B cell (primary cell): ENCODE data around the gene RBM23.

Experiments used
- CTCF ChIP-seq: fragments of 200-600 bp; IDR thresholded peaks from one replicate; pipeline ENCODE4 v1.8.0; 2022; ENCODE audit warnings: antibody characterized with exemption, mild to moderate bottlenecking
- EZH2 ChIP-seq: IDR thresholded peaks from 2 replicates; pipeline ENCODE4 v1.6.1; 2012; ENCODE audit warnings: borderline replicate concordance, low read depth, mild to moderate bottlenecking, moderate library complexity, low read length; ENCODE audit not compliant: insufficient read depth, poor library complexity, severe bottlenecking

DNA sequence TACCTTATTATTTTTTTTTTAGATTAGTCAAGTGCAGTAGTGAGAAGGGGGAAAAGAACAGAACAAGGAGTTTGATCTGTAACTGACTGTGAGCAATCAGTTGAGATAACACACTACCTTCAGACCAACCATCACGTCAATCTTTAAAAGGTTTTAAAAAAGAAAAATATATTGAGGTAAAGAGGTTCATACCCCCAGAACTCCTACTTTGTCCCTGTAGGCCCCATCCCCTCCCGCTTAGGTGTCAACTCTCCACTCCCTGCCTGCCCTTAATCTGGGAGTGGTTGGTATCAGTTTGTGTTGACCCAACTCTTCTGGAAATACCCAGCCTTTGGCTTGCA lies 66.4 kb downstream of the RBM23 start:
- TF ChIP-seq CTCF (no peak), EZH2 (no peak)
